Activated naive CD8-positive, alpha-beta T cell treated with anti-CD3 and anti-CD28 coated beads for 36 hours (primary cell): Measurements from ENCODE around the gene MBP. TPM values are rescaled to one million over a fixed set of nuclear protein-coding genes. Genes with fewer than 3 reads are reported as not detected.
A peak's percentile ranks its signal among the peaks of the same experiment; 100 is the strongest.

Source experiments
- DNase-seq: peaks from one replicate; pipeline ENCODE4 v3.0.0; 2021
- H3K27ac Mint-ChIP-seq: one replicate; pipeline ENCODE4 v1.8.0; 2022; ENCODE audit warnings: mild to moderate bottlenecking, moderate library complexity, mixed read lengths
- H3K27me3 Mint-ChIP-seq: one replicate; pipeline ENCODE4 v1.8.0; 2022; ENCODE audit warnings: mild to moderate bottlenecking, mixed read lengths
- H3K36me3 Mint-ChIP-seq: one replicate; pipeline ENCODE4 v1.8.0; 2021; ENCODE audit warnings: mild to moderate bottlenecking, mixed read lengths
- H3K4me1 Mint-ChIP-seq: one replicate; pipeline ENCODE4 v1.8.0; 2021; ENCODE audit warnings: mixed read lengths
- H3K4me3 Mint-ChIP-seq: one replicate; pipeline ENCODE4 v1.8.0; 2022; ENCODE audit warnings: mild to moderate bottlenecking, moderate library complexity, mixed read lengths
- H3K9me3 Mint-ChIP-seq: one replicate; pipeline ENCODE4 v1.8.0; 2022; ENCODE audit warnings: mixed read lengths
- total RNA-seq, 2 experiments: library from RNA; stranded (reverse); gene quantifications; one replicate each; pipeline ENCODE4 v1.2.3, GENCODE V29; 2021

MBP gene
- total RNA-seq, 2 experiments from 2014 or later: 41.2 to 45.9 TPM

GRCh38 chr18:77161383-77161782 lies 28.8 kb upstream of the MBP start:
- Mint-ChIP-seq H3K4me3 (no peak overlapping the region), H3K27ac (no peak overlapping the region), H3K9me3 (no peaks in the 10 kb centered on the region), H3K36me3 (no peaks in the 10 kb centered on the region), H3K27me3 (no peaks in the 10 kb centered on the region), H3K4me1 (peaks cover 4% of the 10 kb centered on the region)
- no peak for DNase-seq

GRCh38 chr18:77160515-77160914 lies 27.9 kb upstream of the MBP start:
- peaks cover 4% of the 10 kb centered on the region for H3K4me1 Mint-ChIP-seq
- no peaks in the 10 kb centered on the region for H3K27me3 Mint-ChIP-seq
- H3K36me3 Mint-ChIP-seq: no peaks in the 10 kb centered on the region
- no peak overlapping the region for H3K4me3 Mint-ChIP-seq
- no peak for DNase-seq
- H3K9me3 Mint-ChIP-seq: no peaks in the 10 kb centered on the region
- H3K27ac Mint-ChIP-seq: no peak overlapping the region

- H3K4me3 Mint-ChIP-seq: no peak overlapping the region
- DNase-seq: no peak
- H3K36me3 Mint-ChIP-seq: no peaks in the 10 kb centered on the region
- no peak overlapping the region for H3K27ac Mint-ChIP-seq
- H3K9me3 Mint-ChIP-seq: no peaks in the 10 kb centered on the region
- H3K4me1 Mint-ChIP-seq: peaks cover 6% of the 10 kb centered on the region
- H3K27me3 Mint-ChIP-seq: no peaks in the 10 kb centered on the region
Observed at GRCh38 chr18:77157312-77157711, 24.7 kb upstream of the MBP start.

GRCh38 chr18:77155031-77155430 lies 22.4 kb upstream of the MBP start:
- Mint-ChIP-seq H3K4me3 (no peak overlapping the region), H3K36me3 (no peaks in the 10 kb centered on the region), H3K4me1 (peaks cover 10% of the 10 kb centered on the region), H3K27ac (no peak overlapping the region), H3K9me3 (no peaks in the 10 kb centered on the region), H3K27me3 (no peaks in the 10 kb centered on the region)
- no peak for DNase-seq

GRCh38 chr18:77153404-77153803 lies 20.8 kb upstream of the MBP start:
- Mint-ChIP-seq H3K36me3 (no peaks in the 10 kb centered on the region), H3K27ac (no peak overlapping the region), H3K9me3 (no peaks in the 10 kb centered on the region), H3K27me3 (no peaks in the 10 kb centered on the region), H3K4me3 (no peak overlapping the region), H3K4me1 (peaks cover 10% of the 10 kb centered on the region)
- no peak for DNase-seq

- Mint-ChIP-seq H3K4me3 (no peak overlapping the region), H3K36me3 (no peaks in the 10 kb centered on the region), H3K9me3 (no peaks in the 10 kb centered on the region), H3K27me3 (no peaks in the 10 kb centered on the region), H3K27ac (no peak overlapping the region), H3K4me1 (peaks cover 21% of the 10 kb centered on the region)
- DNase-seq: no peak
Observed at GRCh38 chr18:77151772-77152520, 19.4 kb upstream of the MBP start.

- no peaks in the 10 kb centered on the region for H3K36me3 Mint-ChIP-seq
- H3K27ac Mint-ChIP-seq: no peak overlapping the region
- no peak overlapping the region for H3K4me3 Mint-ChIP-seq
- no peaks in the 10 kb centered on the region for H3K27me3 Mint-ChIP-seq
- no peak for DNase-seq
- peaks cover 29% of the 10 kb centered on the region for H3K4me1 Mint-ChIP-seq
- no peaks in the 10 kb centered on the region for H3K9me3 Mint-ChIP-seq
Observed at GRCh38 chr18:77151033-77151771, 18.6 kb upstream of the MBP start.

GRCh38 chr18:77150588-77150987 lies 18.0 kb upstream of the MBP start:
- peaks cover 31% of the 10 kb centered on the region for H3K4me1 Mint-ChIP-seq
- H3K36me3 Mint-ChIP-seq: no peaks in the 10 kb centered on the region
- H3K4me3 Mint-ChIP-seq: no peak overlapping the region
- no peak overlapping the region for H3K27ac Mint-ChIP-seq
- no peaks in the 10 kb centered on the region for H3K9me3 Mint-ChIP-seq
- DNase-seq: no peak
- no peaks in the 10 kb centered on the region for H3K27me3 Mint-ChIP-seq

GRCh38 chr18:77148289-77148688 lies 15.7 kb upstream of the MBP start:
- Mint-ChIP-seq H3K27ac (peak overlapping the region; percentile 87), H3K9me3 (peaks cover 7% of the 10 kb centered on the region), H3K4me3 (no peak overlapping the region), H3K36me3 (no peaks in the 10 kb centered on the region), H3K4me1 (peaks cover 29% of the 10 kb centered on the region), H3K27me3 (no peaks in the 10 kb centered on the region)
- no peak for DNase-seq

- H3K27me3 Mint-ChIP-seq: no peaks in the 10 kb centered on the region
- H3K9me3 Mint-ChIP-seq: peaks cover 16% of the 10 kb centered on the region
- peak overlapping the region; percentile 87 for H3K27ac Mint-ChIP-seq
- no peaks in the 10 kb centered on the region for H3K36me3 Mint-ChIP-seq
- no peak for DNase-seq
- peak overlapping the region; percentile 29 for H3K4me3 Mint-ChIP-seq
- peaks cover 29% of the 10 kb centered on the region for H3K4me1 Mint-ChIP-seq
Observed at GRCh38 chr18:77147418-77147852, 14.9 kb upstream of the MBP start.

GRCh38 chr18:77146249-77147080 lies 13.9 kb upstream of the MBP start:
- Mint-ChIP-seq H3K27ac (peak overlapping the region; percentile 20), H3K27me3 (no peaks in the 10 kb centered on the region), H3K4me3 (no peak overlapping the region), H3K4me1 (peaks cover 28% of the 10 kb centered on the region), H3K9me3 (peaks cover 18% of the 10 kb centered on the region), H3K36me3 (no peaks in the 10 kb centered on the region)
- no peak for DNase-seq

GRCh38 chr18:77145364-77145901 lies 12.8 kb upstream of the MBP start:
- no peak for DNase-seq
- H3K4me1 Mint-ChIP-seq: peaks cover 27% of the 10 kb centered on the region
- no peak overlapping the region for H3K27ac Mint-ChIP-seq
- H3K27me3 Mint-ChIP-seq: no peaks in the 10 kb centered on the region
- H3K4me3 Mint-ChIP-seq: no peak overlapping the region
- no peaks in the 10 kb centered on the region for H3K36me3 Mint-ChIP-seq
- H3K9me3 Mint-ChIP-seq: peaks cover 18% of the 10 kb centered on the region

- Mint-ChIP-seq H3K4me1 (peaks cover 34% of the 10 kb centered on the region), H3K9me3 (peaks cover 18% of the 10 kb centered on the region), H3K27me3 (no peaks in the 10 kb centered on the region), H3K27ac (no peak overlapping the region), H3K36me3 (no peaks in the 10 kb centered on the region), H3K4me3 (no peak overlapping the region)
- no peak for DNase-seq
Observed at GRCh38 chr18:77144451-77145118, 12.0 kb upstream of the MBP start.

GRCh38 chr18:77144046-77144445 lies 11.5 kb upstream of the MBP start:
- Mint-ChIP-seq H3K9me3 (peaks cover 18% of the 10 kb centered on the region), H3K27me3 (no peaks in the 10 kb centered on the region), H3K4me1 (peaks cover 35% of the 10 kb centered on the region), H3K27ac (no peak overlapping the region), H3K36me3 (no peaks in the 10 kb centered on the region), H3K4me3 (no peak overlapping the region)
- DNase-seq: no peak
